Measurements from ENCODE around the gene GNLY. TPM values are rescaled to one million over a fixed set of nuclear protein-coding genes. Genes with fewer than 3 reads are reported as not detected.

The GNLY gene
- total RNA-seq, 4 donors from 2014 or later = 1.7 to 15.3 (median 10.5) TPM; not detected in 1

DNA sequence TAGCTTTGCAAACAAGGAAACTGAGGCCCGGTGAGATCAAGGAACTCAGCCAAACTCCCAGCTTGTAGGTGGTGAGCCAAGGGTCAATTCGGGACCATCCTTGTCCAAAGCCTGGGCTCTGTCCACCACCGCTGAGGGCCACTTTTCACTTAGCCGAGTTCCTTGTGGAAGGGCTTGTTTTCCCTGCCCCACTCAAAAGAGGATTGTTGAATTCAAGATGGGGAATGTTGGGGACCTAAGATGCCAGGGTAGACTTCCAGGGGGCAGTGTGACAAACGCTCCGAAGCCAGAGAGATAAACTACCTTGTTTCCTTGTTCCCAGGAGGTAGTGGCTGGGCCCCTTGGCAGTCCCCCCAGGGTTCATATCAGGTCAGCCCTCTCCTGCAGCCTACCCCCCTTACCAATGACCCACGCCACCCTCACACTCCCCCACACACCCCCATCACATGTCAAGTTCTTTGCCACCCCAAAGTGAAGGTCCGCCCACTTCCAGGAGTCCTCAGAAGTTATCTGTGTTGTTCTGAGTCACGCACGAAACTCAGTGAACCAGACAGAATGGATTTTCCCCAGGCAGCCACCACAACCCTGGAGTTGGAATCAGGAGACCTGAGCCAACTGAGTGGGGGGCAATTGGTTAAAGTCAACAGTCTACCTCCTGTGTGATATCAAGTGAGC, 49.3 kb downstream of the GNLY start:
- Histone ChIP-seq H3K27me3 (no peaks in the 10 kb centered on the region), H3K4me1 (peaks cover 0 to 46% (median 4%) of the 10 kb centered on the region in 4 donors), H3K36me3 (no peaks in the 10 kb centered on the region), H3K9me3 (peaks cover 0 to 3% (median 0%) of the 10 kb centered on the region in 4 donors), H3K4me3 (no peak overlapping the region), H3K27ac (peak overlapping the region; percentile 43 to 86 (median 68))
- TF ChIP-seq POLR2A (IDR thresholded peaks at IDR 0.05) = no peak
- TF ChIP-seq, protein P1, sequence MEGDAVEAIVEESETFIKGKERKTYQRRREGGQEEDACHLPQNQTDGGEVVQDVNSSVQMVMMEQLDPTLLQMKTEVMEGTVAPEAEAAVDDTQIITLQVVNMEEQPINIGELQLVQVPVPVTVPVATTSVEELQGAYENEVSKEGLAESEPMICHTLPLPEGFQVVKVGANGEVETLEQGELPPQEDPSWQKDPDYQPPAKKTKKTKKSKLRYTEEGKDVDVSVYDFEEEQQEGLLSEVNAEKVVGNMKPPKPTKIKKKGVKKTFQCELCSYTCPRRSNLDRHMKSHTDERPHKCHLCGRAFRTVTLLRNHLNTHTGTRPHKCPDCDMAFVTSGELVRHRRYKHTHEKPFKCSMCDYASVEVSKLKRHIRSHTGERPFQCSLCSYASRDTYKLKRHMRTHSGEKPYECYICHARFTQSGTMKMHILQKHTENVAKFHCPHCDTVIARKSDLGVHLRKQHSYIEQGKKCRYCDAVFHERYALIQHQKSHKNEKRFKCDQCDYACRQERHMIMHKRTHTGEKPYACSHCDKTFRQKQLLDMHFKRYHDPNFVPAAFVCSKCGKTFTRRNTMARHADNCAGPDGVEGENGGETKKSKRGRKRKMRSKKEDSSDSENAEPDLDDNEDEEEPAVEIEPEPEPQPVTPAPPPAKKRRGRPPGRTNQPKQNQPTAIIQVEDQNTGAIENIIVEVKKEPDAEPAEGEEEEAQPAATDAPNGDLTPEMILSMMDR (IDR thresholded peaks at IDR 0.05) = no peak
- no peak for DNase-seq

DNA sequence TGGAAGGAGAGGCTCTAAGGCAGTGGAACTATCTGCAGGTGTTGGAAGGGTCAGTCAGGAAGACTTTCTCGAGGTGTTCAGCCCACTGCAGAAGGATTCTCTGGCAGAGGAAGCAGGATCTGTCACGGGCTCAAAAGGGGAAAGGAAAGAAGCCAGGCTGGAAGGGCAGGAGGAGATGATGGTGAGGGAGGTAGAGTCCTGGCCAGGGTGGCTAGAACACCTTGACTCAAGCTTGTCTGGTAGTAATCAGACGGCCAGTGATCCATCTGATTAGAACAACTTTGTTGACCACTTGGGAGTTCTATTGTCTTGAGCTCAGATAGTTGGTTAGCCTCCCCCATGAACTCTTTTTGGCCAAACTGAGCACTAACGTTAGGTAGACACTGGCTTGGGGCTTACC, 49.9 kb downstream of the GNLY start:
- Histone ChIP-seq H3K4me1 (peaks cover 0 to 46% (median 4%) of the 10 kb centered on the region in 4 donors), H3K27ac (peak overlapping the region in 2 of 4 donors; percentile 50 to 82), H3K9me3 (peaks cover 0 to 4% (median 0%) of the 10 kb centered on the region in 4 donors), H3K4me3 (no peak overlapping the region), H3K27me3 (no peaks in the 10 kb centered on the region), H3K36me3 (no peaks in the 10 kb centered on the region)
- DNase-seq = no peak
- TF ChIP-seq, protein P1 (IDR thresholded peaks at IDR 0.05) = no peak

DNA sequence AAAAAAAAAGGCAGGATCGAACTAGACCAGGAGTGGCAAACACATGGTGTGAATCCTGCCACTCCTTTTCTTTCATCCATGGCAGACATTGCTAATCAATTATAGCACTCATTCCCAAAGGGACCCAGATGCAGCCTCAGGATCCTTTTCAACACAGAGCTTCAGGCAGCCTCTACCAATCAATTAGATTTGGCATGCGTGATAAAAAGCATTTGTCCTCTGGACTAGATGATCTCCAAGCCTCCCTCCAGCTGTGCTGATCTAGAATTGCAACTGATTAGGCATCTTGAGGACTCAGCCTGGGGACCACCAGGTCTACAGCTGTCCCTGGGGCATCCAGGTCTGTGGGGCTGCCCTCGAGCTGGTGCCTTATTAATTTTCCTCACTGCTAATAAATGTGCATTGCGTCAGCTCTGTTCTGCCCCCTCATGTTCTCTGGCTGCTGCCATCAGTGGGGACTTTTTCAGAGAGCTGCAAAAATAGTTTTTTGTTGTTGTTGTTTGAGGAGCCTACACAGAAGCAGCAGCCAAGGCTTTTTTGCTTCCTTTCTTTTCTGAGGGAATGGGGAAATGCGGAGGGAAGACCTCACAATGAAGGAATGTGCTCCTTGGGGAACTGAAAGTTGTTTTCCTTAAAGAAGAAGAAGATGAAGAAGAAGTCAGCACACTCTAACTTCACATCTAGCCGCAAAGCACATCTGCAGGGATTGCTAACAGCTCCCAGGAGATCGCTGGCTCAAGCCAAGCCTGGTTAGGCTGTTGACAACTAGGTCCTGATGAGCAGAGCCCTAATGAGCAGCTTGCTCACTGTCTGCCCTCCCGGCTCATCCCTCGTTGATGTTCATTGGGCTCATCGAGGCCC, 50.8 kb downstream of the GNLY start:
- peak overlapping the region; percentile 25 to 77 (median 62) for H3K27ac ChIP-seq
- H3K4me1 ChIP-seq = peaks cover 0 to 46% (median 4%) of the 10 kb centered on the region in 4 donors
- no peak overlapping the region for H3K4me3 ChIP-seq
- no peaks in the 10 kb centered on the region for H3K27me3 ChIP-seq
- DNase-seq = no peak
- TF ChIP-seq, protein P1 (IDR thresholded peaks at IDR 0.05) = no peak
- no peak for TF ChIP-seq POLR2A (IDR thresholded peaks at IDR 0.05)
- peaks cover 0 to 4% (median 0%) of the 10 kb centered on the region in 4 donors for H3K9me3 ChIP-seq
- no peaks in the 10 kb centered on the region for H3K36me3 ChIP-seq

DNA sequence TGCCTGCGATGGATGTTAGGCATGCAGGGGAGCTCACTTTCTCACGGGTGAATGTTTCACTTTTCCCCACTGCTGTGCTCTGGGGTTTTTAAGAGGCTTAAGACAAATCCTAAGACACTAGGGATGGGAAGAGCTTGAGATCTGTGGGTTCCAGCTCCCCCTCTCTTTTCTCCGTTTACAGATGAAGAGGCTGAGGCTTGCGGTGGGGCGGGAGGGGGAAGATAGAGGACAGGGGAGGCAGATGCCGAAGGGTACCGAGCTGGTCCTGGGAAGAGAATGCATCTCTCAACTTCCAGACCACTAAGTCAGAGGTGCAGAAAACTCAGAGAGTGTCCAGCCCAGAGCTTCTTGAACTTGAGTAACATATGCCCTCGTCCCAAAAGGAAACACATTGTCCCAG, 51.5 kb downstream of the GNLY start:
- Histone ChIP-seq H3K36me3 (no peaks in the 10 kb centered on the region), H3K27ac (peak overlapping the region; percentile 25 to 77 (median 62)), H3K27me3 (no peaks in the 10 kb centered on the region), H3K4me3 (no peak overlapping the region), H3K4me1 (peaks cover 0 to 47% (median 4%) of the 10 kb centered on the region in 4 donors), H3K9me3 (peaks cover 0 to 4% (median 0%) of the 10 kb centered on the region in 4 donors)
- DNase-seq = no peak
- TF ChIP-seq, protein P1 (IDR thresholded peaks at IDR 0.05) = no peak
- TF ChIP-seq POLR2A (IDR thresholded peaks at IDR 0.05) = no peak

DNA sequence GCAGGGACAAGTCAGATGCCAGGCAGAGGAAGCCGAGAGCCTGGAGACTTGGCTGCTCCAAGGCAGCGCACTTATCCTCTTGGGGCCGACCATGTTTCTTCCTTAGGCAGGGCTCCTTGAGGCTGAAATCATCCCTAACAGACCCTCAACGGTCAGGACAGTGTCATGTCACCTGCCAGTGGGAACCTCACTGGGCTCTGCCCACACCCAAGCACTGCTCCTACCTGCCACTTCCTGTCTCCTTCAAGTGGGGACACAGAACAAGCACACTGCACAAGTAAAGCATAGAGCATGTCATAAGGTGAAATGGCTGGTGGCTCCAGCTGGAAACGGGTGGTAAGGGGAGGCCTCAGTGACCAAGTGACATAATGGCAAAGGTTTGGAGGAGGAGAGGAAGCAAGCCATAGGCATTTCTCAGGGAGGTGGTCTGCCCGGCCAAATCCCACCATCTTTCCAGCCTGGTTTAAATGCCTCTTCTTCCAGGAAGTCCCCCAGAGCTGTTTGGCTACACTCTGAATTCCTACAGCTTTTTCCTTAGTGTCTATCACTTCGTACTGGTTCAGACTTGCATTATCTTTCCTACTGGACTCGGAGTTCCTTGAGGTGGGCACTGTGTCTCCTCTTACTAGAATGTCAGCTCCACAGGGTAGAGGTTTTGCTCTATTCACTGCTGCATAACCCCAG, 52.3 kb downstream of the GNLY start:
- Histone ChIP-seq H3K4me1 (peaks cover 0 to 55% (median 4%) of the 10 kb centered on the region in 4 donors), H3K36me3 (no peaks in the 10 kb centered on the region), H3K27ac (peak overlapping the region in 1 of 4 donors; percentile 77), H3K9me3 (peaks cover 0 to 4% (median 0%) of the 10 kb centered on the region in 4 donors), H3K27me3 (no peaks in the 10 kb centered on the region), H3K4me3 (no peak overlapping the region)
- peak in 1 of 3 donors; percentile 38 for DNase-seq
- no peak for TF ChIP-seq POLR2A (IDR thresholded peaks at IDR 0.05)
- TF ChIP-seq, protein P1 (IDR thresholded peaks at IDR 0.05) = no peak

Measured in Peyer's patch (tissue), 4 donors.